Gastroesophageal sphincter (tissue), 3 donors: Measurements from ENCODE around the gene ILRUN.

Experiments used
- EP300 ChIP-seq: sonication (generic); formaldehyde crosslinking; IDR thresholded peaks from one replicate; pipeline ENCODE4 v1.6.1; 2017; ENCODE audit warnings: antibody characterized with exemption, mild to moderate bottlenecking
- POLR2A ChIP-seq, 2 donors: fragments of 450-650 bp; IDR thresholded peaks; one replicate each; pipeline ENCODE4 v1.6.1; 2017; ENCODE audit warnings: antibody characterized with exemption in 2 of 2, mild to moderate bottlenecking in 2 of 2, moderate library complexity in 1 of 2
- TF ChIP-seq, protein P1 (sequence below), 4 experiments: fragments of 200-600 bp in 2 of 4; fragments of 450-650 bp in 2 of 4; sonication (generic) in 1 of 4; IDR thresholded peaks; one replicate each; pipeline ENCODE4 v1.5.1; 2017 to 2019; ENCODE audit warnings: antibody characterized with exemption in 4 of 4, mild to moderate bottlenecking in 2 of 4, moderate library complexity in 2 of 4

DNA sequence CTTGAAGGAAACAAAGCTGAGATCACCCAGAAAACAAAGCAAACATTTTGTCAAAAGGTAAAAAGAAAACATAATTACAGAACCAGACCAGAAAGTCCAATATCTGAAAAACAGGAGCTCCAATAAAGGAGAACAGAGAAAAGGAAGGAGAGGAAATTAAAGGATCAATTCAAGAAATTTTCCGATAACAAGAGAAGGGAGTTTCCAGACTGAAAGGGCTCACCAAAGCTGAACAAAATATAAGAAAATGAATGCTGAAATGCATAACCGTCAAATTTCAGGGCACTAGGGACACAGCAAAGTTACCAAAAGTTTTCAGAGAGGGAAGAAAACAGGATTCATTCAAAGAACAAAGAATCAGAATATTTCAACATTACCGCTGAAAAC, 23.9 kb downstream of the ILRUN start:
- TF ChIP-seq, protein P1, sequence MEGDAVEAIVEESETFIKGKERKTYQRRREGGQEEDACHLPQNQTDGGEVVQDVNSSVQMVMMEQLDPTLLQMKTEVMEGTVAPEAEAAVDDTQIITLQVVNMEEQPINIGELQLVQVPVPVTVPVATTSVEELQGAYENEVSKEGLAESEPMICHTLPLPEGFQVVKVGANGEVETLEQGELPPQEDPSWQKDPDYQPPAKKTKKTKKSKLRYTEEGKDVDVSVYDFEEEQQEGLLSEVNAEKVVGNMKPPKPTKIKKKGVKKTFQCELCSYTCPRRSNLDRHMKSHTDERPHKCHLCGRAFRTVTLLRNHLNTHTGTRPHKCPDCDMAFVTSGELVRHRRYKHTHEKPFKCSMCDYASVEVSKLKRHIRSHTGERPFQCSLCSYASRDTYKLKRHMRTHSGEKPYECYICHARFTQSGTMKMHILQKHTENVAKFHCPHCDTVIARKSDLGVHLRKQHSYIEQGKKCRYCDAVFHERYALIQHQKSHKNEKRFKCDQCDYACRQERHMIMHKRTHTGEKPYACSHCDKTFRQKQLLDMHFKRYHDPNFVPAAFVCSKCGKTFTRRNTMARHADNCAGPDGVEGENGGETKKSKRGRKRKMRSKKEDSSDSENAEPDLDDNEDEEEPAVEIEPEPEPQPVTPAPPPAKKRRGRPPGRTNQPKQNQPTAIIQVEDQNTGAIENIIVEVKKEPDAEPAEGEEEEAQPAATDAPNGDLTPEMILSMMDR (IDR thresholded peaks at IDR 0.05): no peak
- TF ChIP-seq EP300: no peak
- TF ChIP-seq POLR2A (IDR thresholded peaks at IDR 0.05): no peak
